ENCODE results near the gene GSE1.

GRCh38 chr16:85650844-85651628, 37.9 kb downstream of the GSE1 start:
- TF ChIP-seq POLR2A (IDR thresholded peaks at IDR 0.05): no peak
- TF ChIP-seq, protein P1, sequence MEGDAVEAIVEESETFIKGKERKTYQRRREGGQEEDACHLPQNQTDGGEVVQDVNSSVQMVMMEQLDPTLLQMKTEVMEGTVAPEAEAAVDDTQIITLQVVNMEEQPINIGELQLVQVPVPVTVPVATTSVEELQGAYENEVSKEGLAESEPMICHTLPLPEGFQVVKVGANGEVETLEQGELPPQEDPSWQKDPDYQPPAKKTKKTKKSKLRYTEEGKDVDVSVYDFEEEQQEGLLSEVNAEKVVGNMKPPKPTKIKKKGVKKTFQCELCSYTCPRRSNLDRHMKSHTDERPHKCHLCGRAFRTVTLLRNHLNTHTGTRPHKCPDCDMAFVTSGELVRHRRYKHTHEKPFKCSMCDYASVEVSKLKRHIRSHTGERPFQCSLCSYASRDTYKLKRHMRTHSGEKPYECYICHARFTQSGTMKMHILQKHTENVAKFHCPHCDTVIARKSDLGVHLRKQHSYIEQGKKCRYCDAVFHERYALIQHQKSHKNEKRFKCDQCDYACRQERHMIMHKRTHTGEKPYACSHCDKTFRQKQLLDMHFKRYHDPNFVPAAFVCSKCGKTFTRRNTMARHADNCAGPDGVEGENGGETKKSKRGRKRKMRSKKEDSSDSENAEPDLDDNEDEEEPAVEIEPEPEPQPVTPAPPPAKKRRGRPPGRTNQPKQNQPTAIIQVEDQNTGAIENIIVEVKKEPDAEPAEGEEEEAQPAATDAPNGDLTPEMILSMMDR (IDR thresholded peaks at IDR 0.05): no peak

Measured in breast epithelium (tissue), 3 donors.